Measurements from ENCODE around the gene KIF1B. TPM values are rescaled to one million over a fixed set of nuclear protein-coding genes. Genes with fewer than 3 reads are reported as not detected.

KIF1B gene, protein sequence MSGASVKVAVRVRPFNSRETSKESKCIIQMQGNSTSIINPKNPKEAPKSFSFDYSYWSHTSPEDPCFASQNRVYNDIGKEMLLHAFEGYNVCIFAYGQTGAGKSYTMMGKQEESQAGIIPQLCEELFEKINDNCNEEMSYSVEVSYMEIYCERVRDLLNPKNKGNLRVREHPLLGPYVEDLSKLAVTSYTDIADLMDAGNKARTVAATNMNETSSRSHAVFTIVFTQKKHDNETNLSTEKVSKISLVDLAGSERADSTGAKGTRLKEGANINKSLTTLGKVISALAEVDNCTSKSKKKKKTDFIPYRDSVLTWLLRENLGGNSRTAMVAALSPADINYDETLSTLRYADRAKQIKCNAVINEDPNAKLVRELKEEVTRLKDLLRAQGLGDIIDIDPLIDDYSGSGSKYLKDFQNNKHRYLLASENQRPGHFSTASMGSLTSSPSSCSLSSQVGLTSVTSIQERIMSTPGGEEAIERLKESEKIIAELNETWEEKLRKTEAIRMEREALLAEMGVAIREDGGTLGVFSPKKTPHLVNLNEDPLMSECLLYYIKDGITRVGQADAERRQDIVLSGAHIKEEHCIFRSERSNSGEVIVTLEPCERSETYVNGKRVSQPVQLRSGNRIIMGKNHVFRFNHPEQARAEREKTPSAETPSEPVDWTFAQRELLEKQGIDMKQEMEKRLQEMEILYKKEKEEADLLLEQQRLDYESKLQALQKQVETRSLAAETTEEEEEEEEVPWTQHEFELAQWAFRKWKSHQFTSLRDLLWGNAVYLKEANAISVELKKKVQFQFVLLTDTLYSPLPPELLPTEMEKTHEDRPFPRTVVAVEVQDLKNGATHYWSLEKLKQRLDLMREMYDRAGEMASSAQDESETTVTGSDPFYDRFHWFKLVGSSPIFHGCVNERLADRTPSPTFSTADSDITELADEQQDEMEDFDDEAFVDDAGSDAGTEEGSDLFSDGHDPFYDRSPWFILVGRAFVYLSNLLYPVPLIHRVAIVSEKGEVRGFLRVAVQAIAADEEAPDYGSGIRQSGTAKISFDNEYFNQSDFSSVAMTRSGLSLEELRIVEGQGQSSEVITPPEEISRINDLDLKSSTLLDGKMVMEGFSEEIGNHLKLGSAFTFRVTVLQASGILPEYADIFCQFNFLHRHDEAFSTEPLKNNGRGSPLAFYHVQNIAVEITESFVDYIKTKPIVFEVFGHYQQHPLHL (N-terminal part only)
- total RNA-seq, result 23.9 and 34.6 TPM in 2 replicates

DNA sequence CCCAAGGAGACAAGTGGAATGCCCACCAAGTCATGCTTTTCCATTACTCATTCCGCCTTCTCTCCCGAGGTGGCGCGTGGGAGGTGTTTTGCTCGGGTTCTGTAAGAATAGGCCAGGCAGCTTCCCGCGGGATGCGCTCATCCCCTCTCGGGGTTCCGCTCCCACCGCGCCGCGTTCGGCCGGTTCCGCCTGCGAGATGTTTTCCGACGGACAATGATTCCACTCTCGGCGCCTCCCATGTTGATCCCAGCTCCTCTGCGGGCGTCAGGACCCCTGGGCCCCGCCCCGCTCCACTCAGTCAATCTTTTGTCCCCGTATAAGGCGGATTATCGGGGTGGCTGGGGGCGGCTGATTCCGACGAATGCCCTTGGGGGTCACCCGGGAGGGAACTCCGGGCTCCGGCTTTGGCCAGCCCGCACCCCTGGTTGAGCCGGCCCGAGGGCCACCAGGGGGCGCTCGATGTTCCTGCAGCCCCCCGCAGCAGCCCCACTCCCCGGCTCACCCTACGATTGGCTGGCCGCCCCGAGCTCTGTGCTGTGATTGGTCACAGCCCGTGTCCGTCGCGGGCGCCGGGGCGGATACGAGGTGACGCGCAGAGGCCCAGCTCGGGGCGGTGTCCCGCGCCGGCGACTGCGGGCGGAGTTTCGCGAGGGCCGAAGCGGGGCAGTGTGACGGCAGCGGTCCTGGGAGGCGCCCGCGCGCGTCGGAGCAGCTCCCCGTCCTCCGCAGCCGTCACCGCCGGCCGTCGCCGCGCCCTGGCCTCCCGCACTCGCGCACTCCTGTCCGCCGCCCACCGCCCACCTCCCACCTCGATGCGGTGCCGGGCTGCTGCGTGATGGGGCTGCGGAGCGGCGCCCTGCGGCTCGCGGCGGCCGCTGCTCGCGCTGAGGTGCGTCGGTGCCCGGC is at the start of gene KIF1B:
Gene KIF1B, plus strand, starts transcription at position 666 of the 906 bp plus-strand sequence. CDS start 21,759 bp downstream, outside the sequence.

DNA sequence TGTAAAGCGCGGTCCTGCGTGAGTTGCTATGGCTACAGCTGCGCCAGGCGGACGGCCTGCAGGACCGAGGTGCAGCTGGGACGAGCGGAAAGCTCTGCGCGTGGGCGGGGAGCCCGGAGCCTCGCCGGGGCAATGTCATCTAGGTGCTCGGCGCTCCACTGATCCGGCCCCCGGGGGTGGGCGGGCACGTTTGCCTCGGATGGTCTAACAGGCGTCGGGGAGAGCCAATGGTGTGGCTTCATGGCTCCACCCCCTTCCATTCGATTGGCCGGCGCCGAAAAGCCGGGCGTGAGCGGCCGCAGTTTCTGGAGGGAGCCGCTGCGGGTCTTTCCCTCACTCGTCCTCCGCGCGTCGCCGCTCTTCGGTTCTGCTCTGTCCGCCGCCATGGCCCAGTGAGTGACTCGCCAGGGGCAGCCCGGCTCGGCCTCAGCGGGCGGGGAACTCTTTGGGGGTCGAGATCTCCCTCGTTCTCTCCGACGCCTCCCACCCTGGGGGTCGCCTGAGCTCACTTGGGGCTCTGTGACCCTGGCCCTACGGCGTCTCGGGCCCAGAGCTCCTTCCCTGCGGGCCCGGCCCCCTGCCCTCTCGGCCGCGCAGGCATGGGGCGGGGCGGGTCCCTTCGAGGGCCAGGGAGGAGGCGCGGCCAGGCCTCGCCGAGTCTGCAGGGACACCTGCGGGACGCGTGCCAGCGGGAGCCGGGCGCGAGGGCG is 188.5 kb downstream of the KIF1B start, which contains the start of gene PGD:
Gene PGD, plus strand, starts transcription at position 331 of the 710 bp plus-strand sequence. Its CDS starts 54 bp downstream, at position 385.

DNA sequence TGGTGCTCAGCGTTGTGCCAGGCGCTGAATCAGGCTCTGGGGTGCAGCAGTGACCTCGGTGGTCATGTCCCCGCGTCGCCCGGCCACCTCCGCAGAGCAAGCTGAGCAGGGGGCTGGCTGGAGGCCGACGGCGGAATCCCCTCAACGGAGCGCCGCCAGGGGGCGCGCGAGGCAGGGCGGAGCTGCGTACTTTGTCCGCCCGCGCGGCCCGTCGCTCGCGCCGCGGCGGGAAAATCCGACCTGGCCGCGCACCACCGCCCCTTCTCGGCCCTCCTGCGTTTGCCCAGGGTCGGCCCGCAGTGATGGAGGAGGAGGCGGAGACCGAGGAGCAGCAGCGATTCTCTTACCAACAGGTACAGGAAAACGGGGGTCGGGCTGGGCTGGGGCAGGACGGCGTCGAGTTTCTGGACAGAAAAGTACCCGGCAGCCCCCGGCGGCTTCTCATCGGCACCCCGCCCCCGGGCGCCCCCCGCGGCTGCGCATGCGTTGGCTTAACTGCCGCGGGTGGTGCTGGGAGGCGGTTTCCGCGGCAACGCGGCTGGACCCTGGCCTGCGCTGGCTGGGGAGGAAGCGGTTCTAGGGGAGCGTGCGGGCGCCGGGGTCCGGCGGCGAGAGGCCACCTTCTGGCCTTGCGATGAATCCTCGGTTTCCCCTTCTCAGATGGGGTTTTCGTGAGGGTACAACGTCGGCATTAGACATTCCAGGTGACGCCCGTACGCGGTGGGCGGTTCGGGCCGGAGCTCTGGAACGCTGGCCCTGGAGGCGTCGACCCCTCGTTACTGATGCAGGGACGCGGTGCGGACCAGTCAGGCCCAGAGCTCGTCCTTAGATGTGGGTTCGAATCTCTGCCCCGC is 220.1 kb downstream of the KIF1B start, which contains the start of gene CENPS:
Gene CENPS, plus strand, starts transcription at position 218 of the 854 bp plus-strand sequence. Its CDS starts 85 bp downstream, at position 303.

Other genes with a start within 250 kb of the KIF1B start
- gene RBP7, start 213.3 kb upstream of the KIF1B start, total RNA-seq, result 0.19 TPM in 1 of 2 replicates, not detected in the other
- gene UBE4B, start 177.6 kb upstream of the KIF1B start, total RNA-seq, result 18.6 and 31.3 TPM in 2 replicates
- 71.4 and 137 TPM in 2 replicates for gene PGD, start 188.5 kb downstream of the KIF1B start, total RNA-seq
- 12.7 and 17.7 TPM in 2 replicates for gene CENPS, start 219.9 kb downstream of the KIF1B start, total RNA-seq
- gene CORT, start 239.5 kb downstream of the KIF1B start, total RNA-seq, result 0.12 and 0.13 TPM in 2 replicates